Osteocyte (in vitro differentiated cells): ENCODE measurements around the gene SRRM1. TPM values are rescaled to one million over a fixed set of nuclear protein-coding genes. Genes with fewer than 3 reads are reported as not detected.
A peak's percentile ranks its signal among the peaks of the same experiment; 100 is the strongest.
"Not testable (repeated sequence)": the region's sequence is repeated elsewhere in the genome, so short reads cannot be mapped to it uniquely, and the experiment has no call there.

Experiments used
- DNase-seq: peaks from one replicate; pipeline ENCODE4 v3.0.0; 2021; ENCODE audit warnings: mixed read lengths; ENCODE audit not compliant: unreplicated experiment; ENCODE audit errors: extremely low spot score
- H3K27ac Mint-ChIP-seq: one replicate; pipeline ENCODE4 v1.8.0; 2021; ENCODE audit warnings: mild to moderate bottlenecking, mixed read lengths; ENCODE audit not compliant: unreplicated experiment
- H3K27me3 Mint-ChIP-seq: one replicate; pipeline ENCODE4 v1.8.0; 2021; ENCODE audit warnings: mixed read lengths; ENCODE audit not compliant: unreplicated experiment
- H3K36me3 Mint-ChIP-seq: one replicate; pipeline ENCODE4 v1.8.0; 2021; ENCODE audit warnings: mixed read lengths; ENCODE audit not compliant: unreplicated experiment
- H3K4me1 Mint-ChIP-seq: one replicate; pipeline ENCODE4 v1.8.0; 2021; ENCODE audit warnings: mixed read lengths; ENCODE audit not compliant: unreplicated experiment
- H3K4me3 Mint-ChIP-seq: one replicate; pipeline ENCODE4 v1.8.0; 2021; ENCODE audit warnings: mild to moderate bottlenecking, moderate library complexity, mixed read lengths; ENCODE audit not compliant: unreplicated experiment
- H3K9me3 Mint-ChIP-seq: one replicate; pipeline ENCODE4 v1.8.0; 2021; ENCODE audit warnings: mixed read lengths; ENCODE audit not compliant: unreplicated experiment
- CTCF ChIP-seq: fragments of 200-600 bp; sonication (generic); IDR thresholded peaks from 2 replicates; pipeline ENCODE4 v1.5.0; 2021; ENCODE audit warnings: antibody characterized with exemption, mild to moderate bottlenecking, moderate library complexity
- total RNA-seq: library from RNA; stranded (reverse); gene quantifications from 2 replicates; pipeline ENCODE4 v1.2.1, GENCODE V29; 2021

Gene SRRM1
- total RNA-seq, 1 donor from 2014 or later: 110 TPM

GRCh38 chr1:24704411-24705259, 61.5 kb downstream of the SRRM1 start:
- TF ChIP-seq CTCF: no peak
- Mint-ChIP-seq H3K27me3 (no peaks in the 10 kb centered on the region), H3K36me3 (no peaks in the 10 kb centered on the region), H3K4me3 (no peak overlapping the region), H3K4me1 (peaks cover 18% of the 10 kb centered on the region), H3K27ac (peak overlapping the region; percentile 61), H3K9me3 (no peaks in the 10 kb centered on the region)
- DNase-seq: no peak

GRCh38 chr1:24705260-24706073, 62.4 kb downstream of the SRRM1 start:
- H3K27ac Mint-ChIP-seq: peak overlapping the region; percentile 61

GRCh38 chr1:24706074-24706389, 62.9 kb downstream of the SRRM1 start:
- DNase-seq, H3K36me3 Mint-ChIP-seq, H3K4me3 Mint-ChIP-seq, H3K27me3 Mint-ChIP-seq, H3K9me3 Mint-ChIP-seq: not testable (repeated sequence)
- peaks cover 18% of the 10 kb centered on the region for H3K4me1 Mint-ChIP-seq
- peak overlapping the region; percentile 61 for H3K27ac Mint-ChIP-seq

More at GRCh38 chr1:24705260-24706073, 62.4 kb downstream of the SRRM1 start:
- DNase-seq: no peak
- Mint-ChIP-seq H3K36me3 (no peaks in the 10 kb centered on the region), H3K4me3 (no peak overlapping the region), H3K9me3 (no peaks in the 10 kb centered on the region), H3K4me1 (peaks cover 18% of the 10 kb centered on the region), H3K27me3 (no peaks in the 10 kb centered on the region)
- TF ChIP-seq CTCF: no peak

GRCh38 chr1:24707687-24708086, 64.6 kb downstream of the SRRM1 start:
- Mint-ChIP-seq H3K27ac (no peak overlapping the region), H3K27me3 (no peaks in the 10 kb centered on the region)

GRCh38 chr1:24708938-24709337, 65.8 kb downstream of the SRRM1 start:
- H3K4me3 Mint-ChIP-seq: no peak overlapping the region
- TF ChIP-seq CTCF: no peak
- no peak for DNase-seq
- no peaks in the 10 kb centered on the region for H3K9me3 Mint-ChIP-seq
- H3K27me3 Mint-ChIP-seq: no peaks in the 10 kb centered on the region
- H3K36me3 Mint-ChIP-seq: no peaks in the 10 kb centered on the region
- H3K4me1 Mint-ChIP-seq: peaks cover 25% of the 10 kb centered on the region
- H3K27ac Mint-ChIP-seq: no peak overlapping the region

More at GRCh38 chr1:24707687-24708086, 64.6 kb downstream of the SRRM1 start:
- Mint-ChIP-seq H3K36me3 (no peaks in the 10 kb centered on the region), H3K4me1 (peaks cover 19% of the 10 kb centered on the region), H3K9me3 (no peaks in the 10 kb centered on the region), H3K4me3 (no peak overlapping the region)
- TF ChIP-seq CTCF: no peak
- DNase-seq: no peak
